ENCODE measurements around the gene CYBB.

CYBB gene

GRCh38 chrX:37781814-37782213, 2.0 kb downstream of the CYBB start:
- no peak for ATAC-seq
- TF ChIP-seq GLIS3 (CRISPR knock-in tag; IDR thresholded peaks at IDR 0.05) (no peak), TOX (CRISPR knock-in tag; IDR thresholded peaks at IDR 0.05; ENCODE audit: borderline replicate concordance) (no peak), ISL1 (CRISPR knock-in tag; IDR thresholded peaks at IDR 0.05) (no peak), SNAI2 (CRISPR knock-in tag; IDR thresholded peaks at IDR 0.05) (no peak), ESRRG (CRISPR knock-in tag; IDR thresholded peaks at IDR 0.05) (no peak), TSHZ2 (CRISPR knock-in tag; IDR thresholded peaks at IDR 0.05) (no peak), OSR1 (CRISPR knock-in tag; IDR thresholded peaks at IDR 0.05) (no peak), ZFP3 (CRISPR knock-in tag; IDR thresholded peaks at IDR 0.05) (no peak), BACH2 (CRISPR knock-in tag; IDR thresholded peaks at IDR 0.05; ENCODE audit: borderline replicate concordance) (no peak), ZNF8 (CRISPR knock-in tag; IDR thresholded peaks at IDR 0.05) (no peak), RARB (CRISPR knock-in tag; IDR thresholded peaks at IDR 0.05) (no peak), TCF4 (CRISPR knock-in tag; IDR thresholded peaks at IDR 0.05; ENCODE audit: borderline replicate concordance) (no peak), ARNTL (CRISPR knock-in tag; IDR thresholded peaks at IDR 0.05; ENCODE audit: borderline replicate concordance, low read depth) (no peak)
- TF ChIP-seq, protein P1, sequence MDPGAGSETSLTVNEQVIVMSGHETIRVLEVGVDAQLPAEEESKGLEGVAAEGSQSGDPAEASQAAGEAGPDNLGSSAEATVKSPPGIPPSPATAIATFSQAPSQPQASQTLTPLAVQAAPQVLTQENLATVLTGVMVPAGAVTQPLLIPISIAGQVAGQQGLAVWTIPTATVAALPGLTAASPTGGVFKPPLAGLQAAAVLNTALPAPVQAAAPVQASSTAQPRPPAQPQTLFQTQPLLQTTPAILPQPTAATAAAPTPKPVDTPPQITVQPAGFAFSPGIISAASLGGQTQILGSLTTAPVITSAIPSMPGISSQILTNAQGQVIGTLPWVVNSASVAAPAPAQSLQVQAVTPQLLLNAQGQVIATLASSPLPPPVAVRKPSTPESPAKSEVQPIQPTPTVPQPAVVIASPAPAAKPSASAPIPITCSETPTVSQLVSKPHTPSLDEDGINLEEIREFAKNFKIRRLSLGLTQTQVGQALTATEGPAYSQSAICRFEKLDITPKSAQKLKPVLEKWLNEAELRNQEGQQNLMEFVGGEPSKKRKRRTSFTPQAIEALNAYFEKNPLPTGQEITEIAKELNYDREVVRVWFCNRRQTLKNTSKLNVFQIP (CRISPR knock-in tag; IDR thresholded peaks at IDR 0.05; ENCODE audit: borderline replicate concordance, low read depth) = no peak
- TF ChIP-seq, protein P2, sequence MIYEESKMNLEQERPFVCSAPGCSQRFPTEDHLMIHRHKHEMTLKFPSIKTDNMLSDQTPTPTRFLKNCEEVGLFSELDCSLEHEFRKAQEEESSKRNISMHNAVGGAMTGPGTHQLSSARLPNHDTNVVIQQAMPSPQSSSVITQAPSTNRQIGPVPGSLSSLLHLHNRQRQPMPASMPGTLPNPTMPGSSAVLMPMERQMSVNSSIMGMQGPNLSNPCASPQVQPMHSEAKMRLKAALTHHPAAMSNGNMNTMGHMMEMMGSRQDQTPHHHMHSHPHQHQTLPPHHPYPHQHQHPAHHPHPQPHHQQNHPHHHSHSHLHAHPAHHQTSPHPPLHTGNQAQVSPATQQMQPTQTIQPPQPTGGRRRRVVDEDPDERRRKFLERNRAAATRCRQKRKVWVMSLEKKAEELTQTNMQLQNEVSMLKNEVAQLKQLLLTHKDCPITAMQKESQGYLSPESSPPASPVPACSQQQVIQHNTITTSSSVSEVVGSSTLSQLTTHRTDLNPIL (CRISPR knock-in tag; IDR thresholded peaks at IDR 0.05; ENCODE audit: low read depth) = no peak
- TF ChIP-seq, protein P3, sequence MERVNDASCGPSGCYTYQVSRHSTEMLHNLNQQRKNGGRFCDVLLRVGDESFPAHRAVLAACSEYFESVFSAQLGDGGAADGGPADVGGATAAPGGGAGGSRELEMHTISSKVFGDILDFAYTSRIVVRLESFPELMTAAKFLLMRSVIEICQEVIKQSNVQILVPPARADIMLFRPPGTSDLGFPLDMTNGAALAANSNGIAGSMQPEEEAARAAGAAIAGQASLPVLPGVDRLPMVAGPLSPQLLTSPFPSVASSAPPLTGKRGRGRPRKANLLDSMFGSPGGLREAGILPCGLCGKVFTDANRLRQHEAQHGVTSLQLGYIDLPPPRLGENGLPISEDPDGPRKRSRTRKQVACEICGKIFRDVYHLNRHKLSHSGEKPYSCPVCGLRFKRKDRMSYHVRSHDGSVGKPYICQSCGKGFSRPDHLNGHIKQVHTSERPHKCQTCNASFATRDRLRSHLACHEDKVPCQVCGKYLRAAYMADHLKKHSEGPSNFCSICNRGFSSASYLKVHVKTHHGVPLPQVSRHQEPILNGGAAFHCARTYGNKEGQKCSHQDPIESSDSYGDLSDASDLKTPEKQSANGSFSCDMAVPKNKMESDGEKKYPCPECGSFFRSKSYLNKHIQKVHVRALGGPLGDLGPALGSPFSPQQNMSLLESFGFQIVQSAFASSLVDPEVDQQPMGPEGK (CRISPR knock-in tag; IDR thresholded peaks at IDR 0.05; ENCODE audit: borderline replicate concordance) = no peak
- TF ChIP-seq, protein P4, sequence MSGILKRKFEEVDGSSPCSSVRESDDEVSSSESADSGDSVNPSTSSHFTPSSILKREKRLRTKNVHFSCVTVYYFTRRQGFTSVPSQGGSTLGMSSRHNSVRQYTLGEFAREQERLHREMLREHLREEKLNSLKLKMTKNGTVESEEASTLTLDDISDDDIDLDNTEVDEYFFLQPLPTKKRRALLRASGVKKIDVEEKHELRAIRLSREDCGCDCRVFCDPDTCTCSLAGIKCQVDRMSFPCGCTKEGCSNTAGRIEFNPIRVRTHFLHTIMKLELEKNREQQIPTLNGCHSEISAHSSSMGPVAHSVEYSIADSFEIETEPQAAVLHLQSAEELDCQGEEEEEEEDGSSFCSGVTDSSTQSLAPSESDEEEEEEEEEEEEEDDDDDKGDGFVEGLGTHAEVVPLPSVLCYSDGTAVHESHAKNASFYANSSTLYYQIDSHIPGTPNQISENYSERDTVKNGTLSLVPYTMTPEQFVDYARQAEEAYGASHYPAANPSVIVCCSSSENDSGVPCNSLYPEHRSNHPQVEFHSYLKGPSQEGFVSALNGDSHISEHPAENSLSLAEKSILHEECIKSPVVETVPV (CRISPR knock-in tag; IDR thresholded peaks at IDR 0.05) = no peak

DNA sequence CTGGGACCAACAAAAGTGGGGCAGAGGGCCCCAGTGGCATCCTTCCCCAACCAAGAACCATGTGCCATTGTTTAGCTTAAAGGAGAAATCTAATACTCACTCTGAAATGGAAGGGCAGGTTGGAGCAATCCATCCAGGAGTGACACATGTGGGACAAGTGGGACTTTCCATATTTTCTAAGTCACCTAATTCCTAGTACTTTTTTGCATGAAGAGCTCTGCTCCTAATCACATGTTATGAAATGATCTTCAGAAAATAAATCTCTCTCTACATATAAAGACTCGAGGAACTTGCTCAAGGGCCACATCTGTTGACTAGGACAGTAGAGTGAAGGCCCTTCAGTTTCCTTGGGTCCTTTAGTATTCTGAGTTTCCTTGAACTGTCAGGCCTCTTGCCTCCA, 2.5 kb downstream of the CYBB start:
- ATAC-seq = no peak
- TF ChIP-seq CSDC2 (CRISPR knock-in tag; IDR thresholded peaks at IDR 0.05) (no peak), ZNF8 (CRISPR knock-in tag; IDR thresholded peaks at IDR 0.05) (no peak), RARB (CRISPR knock-in tag; IDR thresholded peaks at IDR 0.05) (no peak), ZNF70 (CRISPR knock-in tag; IDR thresholded peaks at IDR 0.05) (no peak)
- TF ChIP-seq, protein P3 (CRISPR knock-in tag; IDR thresholded peaks at IDR 0.05; ENCODE audit: borderline replicate concordance) = no peak

GRCh38 chrX:37783305-37783704, 3.4 kb downstream of the CYBB start:
- no peak for ATAC-seq
- TF ChIP-seq ZNF70 (CRISPR knock-in tag; IDR thresholded peaks at IDR 0.05) = no peak
- no peak for TF ChIP-seq SNAI2 (CRISPR knock-in tag; IDR thresholded peaks at IDR 0.05)
- TF ChIP-seq, protein P1 (CRISPR knock-in tag; IDR thresholded peaks at IDR 0.05; ENCODE audit: borderline replicate concordance, low read depth) = no peak
- no peak for TF ChIP-seq ZFP3 (CRISPR knock-in tag; IDR thresholded peaks at IDR 0.05)
- TF ChIP-seq ZC3H10 (CRISPR knock-in tag; IDR thresholded peaks at IDR 0.05) = no peak
- no peak for TF ChIP-seq TOX (CRISPR knock-in tag; IDR thresholded peaks at IDR 0.05; ENCODE audit: borderline replicate concordance)
- TF ChIP-seq CSDC2 (CRISPR knock-in tag; IDR thresholded peaks at IDR 0.05) = no peak
- TF ChIP-seq ZNF565 (CRISPR knock-in tag; conservative IDR thresholded peaks at IDR 0.05; ENCODE audit: low read depth) = no peak
- TF ChIP-seq, protein P4 (CRISPR knock-in tag; IDR thresholded peaks at IDR 0.05) = no peak
- no peak for TF ChIP-seq GLIS3 (CRISPR knock-in tag; IDR thresholded peaks at IDR 0.05)
- TF ChIP-seq BACH2 (CRISPR knock-in tag; IDR thresholded peaks at IDR 0.05; ENCODE audit: borderline replicate concordance) = no peak
- TF ChIP-seq TCF4 (CRISPR knock-in tag; IDR thresholded peaks at IDR 0.05; ENCODE audit: borderline replicate concordance) = no peak
- TF ChIP-seq, protein P2 (CRISPR knock-in tag; IDR thresholded peaks at IDR 0.05; ENCODE audit: low read depth) = no peak
